ENCODE data around the gene CBY3.
"Not testable (repeated sequence)": the region's sequence is repeated elsewhere in the genome, so short reads cannot be mapped to it uniquely, and the experiment has no call there.

- not testable (repeated sequence) for TF ChIP-seq POLR2AphosphoS5 (IDR thresholded peaks at IDR 0.05); CTCF (IDR thresholded peaks at IDR 0.05); POLR2A (IDR thresholded peaks at IDR 0.05; ENCODE audit: low read depth)
Observed at GRCh38 chr5:179649166-179649703, 31.6 kb downstream of the CBY3 start.
